ENCODE results near the gene ANXA3.

DNA sequence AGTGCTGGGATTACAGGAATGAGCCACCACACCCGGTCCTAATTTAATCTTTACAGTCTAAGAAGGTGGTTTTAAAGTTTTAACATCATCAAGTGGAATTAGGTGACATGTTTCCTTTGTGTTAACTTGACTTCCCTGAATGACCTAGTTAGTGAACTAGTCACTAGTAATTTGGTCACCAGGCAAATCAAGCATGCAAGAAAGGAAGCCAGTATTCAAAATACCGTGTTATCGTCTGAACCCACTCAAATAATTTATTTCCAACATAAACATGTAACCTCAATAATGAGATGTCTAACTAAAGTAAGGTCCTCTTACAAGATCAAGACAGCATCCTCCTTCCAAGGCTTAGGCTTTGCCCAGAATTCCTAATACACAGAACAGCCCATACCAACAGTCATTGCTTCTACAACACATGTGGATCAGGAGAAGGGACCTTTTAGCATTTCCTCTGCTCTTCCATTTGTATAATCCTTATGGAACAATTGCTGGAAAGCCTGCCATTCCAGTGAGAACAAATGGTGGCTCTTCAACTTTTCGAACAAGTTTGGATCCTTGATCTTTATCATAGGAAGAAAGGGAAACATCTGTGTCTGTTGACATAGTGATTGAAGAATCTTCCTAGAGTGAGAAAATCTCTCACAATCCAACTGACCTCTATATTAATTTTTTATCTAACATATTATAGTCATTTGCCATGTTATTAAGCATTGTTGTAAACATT is 97.2 kb downstream of the ANXA3 start:
- TF ChIP-seq CTCF (IDR thresholded peaks at IDR 0.05) (no peak), POLR2AphosphoS5 (IDR thresholded peaks at IDR 0.05) (no peak), POLR2A (IDR thresholded peaks at IDR 0.05) (no peak), EP300 (IDR thresholded peaks at IDR 0.05) (no peak)
